GM21619 (cell line): ENCODE results near the gene PRKN.

Source experiments
- ATAC-seq: cut with Tn5 transposase; IDR thresholded peaks from one replicate; pipeline ENCODE4 v1.9.1; 2021; ENCODE audit not compliant: unreplicated experiment

PRKN gene

DNA sequence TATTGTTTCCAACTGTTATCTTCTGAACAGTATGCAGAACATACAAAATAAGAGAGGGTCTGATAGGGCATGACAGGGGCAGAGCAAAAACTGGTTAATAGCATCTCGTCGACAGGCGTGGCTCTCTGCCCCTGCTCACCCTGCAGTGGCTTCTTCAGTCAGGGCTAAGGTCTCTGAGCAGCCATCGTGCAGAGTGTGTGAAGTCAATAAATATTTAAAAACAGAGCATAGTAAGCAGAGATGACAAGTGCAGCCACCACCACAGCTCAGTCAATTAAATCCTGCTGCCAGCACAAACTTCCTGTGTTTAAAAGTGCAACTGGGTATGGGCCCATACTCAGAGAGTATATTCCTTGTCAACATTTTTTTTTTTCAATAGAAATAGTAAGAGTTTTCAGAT lies 1080.3 kb downstream of the PRKN start:
- ATAC-seq, result no peak

DNA sequence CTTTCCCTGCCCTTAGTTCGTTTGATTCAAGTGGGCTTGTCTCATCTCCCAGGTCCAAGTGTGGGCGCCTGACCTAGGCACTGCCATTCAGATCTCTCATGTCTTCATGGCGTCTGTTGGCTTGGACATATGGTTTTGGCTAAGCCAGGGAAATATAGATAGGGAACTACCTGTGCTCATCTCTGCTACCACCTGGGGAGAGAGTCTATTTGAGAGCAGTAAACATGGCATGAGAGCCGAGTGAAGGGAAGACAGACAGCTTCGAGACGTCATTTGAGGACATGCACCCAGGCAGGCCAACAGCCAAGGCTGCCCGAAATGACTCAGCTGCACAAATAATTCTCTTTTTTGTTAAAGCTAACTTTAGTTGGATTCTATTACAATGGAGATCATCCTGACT lies 1083.0 kb downstream of the PRKN start:
- ATAC-seq, result no peak

DNA sequence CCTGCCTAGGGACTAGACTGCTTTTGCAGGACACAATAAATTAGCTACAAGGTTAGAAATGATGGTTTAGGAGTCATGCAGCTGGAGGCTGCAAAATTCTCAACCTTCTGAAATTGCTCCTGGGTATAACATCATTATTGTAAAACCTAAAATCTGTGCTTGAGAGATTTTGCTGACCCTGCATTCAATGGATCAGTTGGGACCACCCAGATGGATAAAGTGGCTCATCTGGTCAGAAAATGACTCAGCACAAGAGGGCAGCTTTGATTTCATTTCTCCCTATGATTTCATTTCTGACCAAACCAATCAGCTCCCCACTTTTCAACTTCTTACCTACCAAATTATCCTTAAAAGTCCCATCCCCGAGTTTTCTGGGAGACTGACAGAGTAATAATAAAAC lies 1086.4 kb downstream of the PRKN start:
- no peak for ATAC-seq

DNA sequence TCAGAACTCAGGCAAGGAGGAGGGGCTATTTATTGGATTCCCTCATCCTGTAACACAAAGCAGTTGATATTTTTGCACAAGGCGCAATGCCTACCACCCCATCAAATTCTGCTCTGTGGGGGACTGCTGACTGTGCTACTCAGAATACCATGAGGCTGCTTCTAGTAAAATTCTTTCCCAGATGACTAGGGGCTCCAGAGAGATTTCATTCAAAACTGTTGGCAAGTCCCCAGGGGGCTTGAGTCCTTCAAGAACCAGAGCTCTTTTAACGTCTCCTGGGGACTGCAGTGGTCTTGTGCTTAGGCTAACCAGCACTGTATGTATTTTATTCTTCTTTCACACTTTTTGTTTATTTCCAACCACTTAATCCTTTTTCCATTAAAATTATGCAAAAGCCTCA lies 1087.8 kb downstream of the PRKN start:
- ATAC-seq, result no peak

DNA sequence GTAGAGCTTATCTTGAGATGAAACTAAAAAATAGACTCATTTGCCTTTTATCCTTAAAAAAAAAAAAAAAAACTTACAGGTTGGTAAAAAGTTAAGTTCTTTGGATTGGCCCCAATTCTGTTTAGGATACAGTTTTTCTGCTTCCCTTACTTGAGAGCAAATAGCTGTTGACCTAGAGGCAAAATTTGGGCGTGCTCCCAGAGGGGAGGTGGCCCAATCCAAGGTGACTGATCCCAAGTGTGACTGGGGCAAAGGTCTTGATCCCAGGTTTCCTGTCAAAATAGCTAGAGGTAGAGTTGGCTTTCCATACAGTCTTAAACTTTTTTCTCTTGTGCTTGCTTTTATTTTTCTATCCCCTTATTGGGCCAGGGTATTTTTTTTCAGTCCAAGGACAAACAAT lies 1089.9 kb downstream of the PRKN start:
- ATAC-seq, result no peak

DNA sequence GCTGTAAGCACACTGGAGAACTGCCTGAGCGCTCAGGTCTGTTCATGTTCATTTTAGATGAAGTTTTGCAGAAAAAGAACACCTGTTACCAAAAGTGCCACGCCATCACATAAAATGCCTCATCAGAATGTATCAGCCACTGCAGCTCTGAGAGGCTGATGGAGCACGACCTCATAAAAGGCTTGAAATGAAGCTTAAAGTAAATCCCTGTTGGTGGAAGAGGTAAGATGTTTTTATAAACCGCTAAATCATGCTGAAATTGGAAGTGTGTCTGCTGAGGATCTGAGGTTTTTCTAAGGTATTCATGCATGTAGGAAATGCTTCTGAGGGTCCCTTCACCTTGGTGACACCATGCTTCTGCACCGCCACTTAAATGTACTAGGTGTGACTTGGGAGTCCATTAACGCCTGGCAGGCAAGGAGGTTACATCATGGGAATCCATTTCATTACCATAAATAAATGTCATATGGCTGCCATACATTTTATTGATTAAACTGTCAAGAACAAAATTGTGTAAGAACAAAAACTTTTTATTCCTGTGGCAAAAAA lies 1090.6 kb downstream of the PRKN start:
- ATAC-seq, result no peak

DNA sequence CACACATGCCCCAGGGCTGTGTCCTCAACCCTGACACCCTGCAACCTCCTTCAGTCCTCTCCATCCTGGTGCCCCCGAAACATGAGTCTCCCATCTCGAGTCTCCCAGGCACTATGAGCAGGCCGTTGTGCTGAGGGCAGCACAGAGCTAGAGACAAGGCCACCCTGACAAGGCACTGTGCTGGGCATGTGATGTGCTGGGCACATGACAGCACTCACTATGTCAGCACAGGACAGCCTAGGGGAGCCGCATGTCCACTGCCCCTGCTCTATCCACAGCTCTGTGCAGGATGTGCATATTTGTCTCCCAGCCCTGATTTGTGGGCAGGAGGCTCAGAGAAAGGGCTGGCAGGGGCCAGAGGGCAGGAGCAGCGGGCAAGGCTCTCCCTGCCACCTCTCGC lies 1091.6 kb downstream of the PRKN start:
- no peak for ATAC-seq

DNA sequence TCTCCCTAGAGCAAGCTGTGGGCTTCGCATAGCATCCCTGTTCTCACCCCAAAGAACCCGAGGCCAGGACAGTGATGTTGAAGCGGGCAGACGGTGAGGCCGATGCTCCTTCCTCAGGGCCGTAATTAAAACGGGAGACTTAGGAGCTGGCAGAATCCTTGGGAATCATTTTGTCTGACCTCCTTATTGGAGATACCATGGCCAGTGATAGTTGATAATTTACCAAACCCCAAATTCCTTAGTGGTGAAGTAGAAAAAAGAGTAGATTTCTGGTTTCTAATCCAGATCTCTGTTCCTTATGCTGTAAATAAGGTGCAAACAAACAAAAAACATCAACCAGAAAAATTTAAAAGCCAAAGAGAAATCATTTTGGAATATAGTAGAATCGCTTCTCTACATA lies 1092.7 kb downstream of the PRKN start:
- no peak for ATAC-seq

DNA sequence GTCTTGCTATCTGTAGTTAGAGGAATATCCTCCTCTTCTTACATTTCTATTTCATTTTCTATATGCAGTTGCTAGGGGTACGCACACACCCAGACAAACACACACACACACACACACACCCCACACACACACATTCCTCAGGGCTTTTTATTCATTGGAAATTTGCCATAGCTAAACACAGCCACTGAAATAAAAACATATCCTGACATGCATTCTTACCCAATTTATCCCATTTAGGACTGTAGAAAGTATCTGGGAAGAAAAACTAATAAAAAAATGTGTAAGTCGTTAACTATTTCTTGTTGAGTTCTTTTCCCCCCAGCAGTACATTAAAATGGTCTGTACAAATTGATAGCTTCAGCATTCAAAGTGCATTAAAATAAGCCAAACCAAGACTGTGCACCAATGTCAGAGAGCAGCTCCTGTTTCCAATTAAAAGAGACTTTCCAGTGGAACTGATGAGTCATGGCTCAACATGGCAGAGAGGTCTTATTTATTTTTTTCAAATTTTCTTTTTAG lies 1095.8 kb downstream of the PRKN start:
- ATAC-seq, result no peak

DNA sequence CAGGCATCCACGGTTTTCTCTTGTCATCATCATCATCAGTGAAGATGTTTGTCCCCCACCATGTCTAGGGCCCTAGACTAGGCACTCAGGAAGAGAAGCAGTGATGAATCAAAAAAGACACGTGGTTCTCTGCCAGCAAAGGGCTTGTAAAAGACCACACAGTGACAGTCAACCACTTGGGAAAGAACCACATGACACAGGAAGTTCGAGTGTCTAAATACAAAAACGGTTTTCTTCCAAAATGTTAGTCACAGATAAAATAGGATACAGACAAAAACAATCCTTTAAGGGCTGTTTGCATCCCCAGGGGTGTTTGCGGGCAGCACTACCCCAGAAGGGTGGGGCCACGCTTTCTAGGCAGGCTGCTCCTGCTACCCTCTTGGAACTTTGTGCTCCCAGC lies 1096.9 kb downstream of the PRKN start:
- ATAC-seq, result no peak

DNA sequence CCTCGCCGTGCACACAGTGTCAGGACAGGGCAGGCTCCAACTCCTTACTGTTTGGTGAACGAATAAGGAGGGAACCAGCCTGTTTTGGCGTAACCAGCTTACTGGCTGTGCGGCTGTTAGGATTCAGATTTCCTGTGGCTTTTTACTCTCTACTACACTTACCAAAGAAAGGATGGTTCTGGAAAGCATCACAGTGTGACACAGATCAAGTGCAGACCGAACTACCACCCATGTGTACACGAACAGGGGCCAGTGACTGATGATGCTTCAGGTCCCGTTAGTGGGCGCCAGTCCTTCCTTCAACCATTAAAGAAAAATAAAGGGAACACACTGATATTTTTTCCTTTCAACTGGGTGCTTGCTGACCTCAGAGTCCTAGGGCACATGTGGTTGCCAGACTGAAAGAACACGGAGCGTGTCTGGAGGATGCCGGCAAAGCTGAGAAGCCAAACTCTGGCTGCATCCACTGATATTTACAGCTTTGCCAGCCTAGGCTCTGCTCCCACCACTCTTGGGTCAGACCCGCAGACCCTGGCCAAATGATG lies 1101.4 kb downstream of the PRKN start:
- ATAC-seq, result no peak

DNA sequence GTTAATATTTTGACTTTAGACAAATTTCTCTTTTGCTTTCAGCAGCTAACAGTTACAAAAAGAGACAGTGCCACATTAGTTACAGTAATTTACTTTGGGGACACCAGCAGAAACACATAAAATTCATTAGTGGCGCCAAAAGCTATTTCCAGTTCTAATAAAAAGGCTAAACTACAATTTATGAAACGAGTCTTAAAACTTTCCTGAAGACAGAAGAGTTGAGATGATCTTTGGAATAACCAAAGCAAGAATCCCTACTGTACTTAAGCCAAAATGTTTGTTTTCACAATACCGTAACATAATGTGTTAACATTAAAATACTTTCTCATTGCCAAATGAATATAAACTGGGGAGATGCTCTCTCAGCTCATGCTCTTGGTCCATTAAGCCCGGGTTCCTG lies 1103.5 kb downstream of the PRKN start:
- no peak for ATAC-seq

DNA sequence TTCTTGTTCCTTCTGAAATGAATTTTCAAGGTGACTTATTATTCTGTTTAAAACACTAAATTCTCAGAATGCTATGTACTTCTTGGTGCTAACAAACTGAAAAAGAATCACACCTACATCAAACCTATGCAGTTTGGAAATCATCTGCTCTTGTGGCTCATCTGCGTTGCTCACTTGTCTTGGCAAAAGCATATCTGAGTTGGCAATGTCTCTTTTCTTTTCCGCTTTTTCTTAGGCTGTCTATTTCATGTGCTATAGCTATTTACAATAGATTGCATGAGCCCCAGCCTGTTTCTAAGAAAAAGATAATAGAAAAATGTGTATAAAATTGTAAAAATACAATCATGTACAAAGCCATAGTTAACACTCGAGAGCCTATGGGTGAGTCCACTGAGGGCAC lies 1104.8 kb downstream of the PRKN start:
- no peak for ATAC-seq

DNA sequence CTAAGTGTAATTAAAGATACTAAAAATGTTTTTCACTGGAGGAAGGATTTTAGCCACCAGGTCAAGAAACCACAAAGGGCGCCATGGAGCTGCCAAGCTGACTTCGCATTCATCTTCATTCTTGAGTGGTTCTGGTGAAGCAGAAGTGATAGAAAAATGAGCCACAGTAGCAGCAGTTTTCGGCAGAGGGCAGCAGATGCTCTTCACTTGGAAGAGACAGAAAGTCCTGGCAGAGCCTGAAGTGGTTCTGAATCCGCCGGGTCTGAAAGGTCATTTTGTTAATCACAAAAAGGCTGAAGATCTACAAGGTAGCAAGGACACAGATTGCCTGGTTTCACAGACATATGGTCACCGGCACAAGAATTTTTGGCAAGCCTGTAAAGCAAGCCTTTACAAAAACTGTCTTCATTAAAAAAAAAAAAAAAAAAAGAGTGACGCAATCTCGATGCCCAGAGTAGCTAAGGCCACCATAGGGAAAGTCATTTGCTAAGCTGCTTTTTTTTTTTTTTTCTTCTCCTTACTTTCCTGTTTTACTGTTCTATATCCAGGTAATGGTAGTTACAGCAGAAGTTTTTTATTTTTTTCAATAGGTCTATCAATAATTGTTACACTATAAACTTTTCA lies 1108.6 kb downstream of the PRKN start:
- ATAC-seq, result no peak

DNA sequence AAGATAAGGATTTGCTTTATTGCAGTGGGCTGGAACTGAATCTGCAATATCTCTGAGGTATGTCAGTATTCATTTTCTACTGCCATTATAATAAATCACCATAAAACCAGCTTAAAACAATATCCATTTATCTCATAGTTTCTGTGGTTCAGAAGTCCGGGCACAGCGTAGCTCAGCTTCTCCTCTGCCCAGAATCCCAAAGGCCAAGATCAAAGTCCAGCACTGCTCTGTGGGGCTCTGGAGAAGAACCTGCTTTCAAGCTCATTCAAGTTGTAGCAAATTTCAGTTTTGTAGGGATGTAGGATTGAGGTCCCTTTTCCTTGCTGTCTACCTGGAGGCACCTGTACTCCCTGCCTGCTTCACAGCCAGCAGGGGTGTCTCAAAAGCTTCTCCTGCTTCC lies 1113.9 kb downstream of the PRKN start:
- ATAC-seq, result no peak

DNA sequence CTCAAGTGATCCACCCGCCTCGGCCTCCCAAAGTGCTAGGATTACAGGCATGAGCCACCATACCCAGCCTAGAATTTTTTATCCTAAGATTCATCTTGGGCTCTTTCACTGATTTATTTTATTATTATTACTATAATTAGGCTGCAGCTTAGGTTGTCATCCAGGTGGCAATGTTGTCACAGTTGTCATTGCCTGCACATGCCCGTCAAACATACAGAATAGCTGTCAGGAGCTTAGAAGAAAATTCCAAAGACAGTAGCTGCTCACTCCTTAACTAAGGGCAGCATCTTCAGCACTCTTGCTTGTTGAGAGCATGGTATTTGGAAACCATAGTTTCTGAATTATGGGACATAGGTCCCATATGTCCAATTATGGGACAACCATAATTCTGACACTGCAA lies 1118.8 kb downstream of the PRKN start:
- no peak for ATAC-seq

DNA sequence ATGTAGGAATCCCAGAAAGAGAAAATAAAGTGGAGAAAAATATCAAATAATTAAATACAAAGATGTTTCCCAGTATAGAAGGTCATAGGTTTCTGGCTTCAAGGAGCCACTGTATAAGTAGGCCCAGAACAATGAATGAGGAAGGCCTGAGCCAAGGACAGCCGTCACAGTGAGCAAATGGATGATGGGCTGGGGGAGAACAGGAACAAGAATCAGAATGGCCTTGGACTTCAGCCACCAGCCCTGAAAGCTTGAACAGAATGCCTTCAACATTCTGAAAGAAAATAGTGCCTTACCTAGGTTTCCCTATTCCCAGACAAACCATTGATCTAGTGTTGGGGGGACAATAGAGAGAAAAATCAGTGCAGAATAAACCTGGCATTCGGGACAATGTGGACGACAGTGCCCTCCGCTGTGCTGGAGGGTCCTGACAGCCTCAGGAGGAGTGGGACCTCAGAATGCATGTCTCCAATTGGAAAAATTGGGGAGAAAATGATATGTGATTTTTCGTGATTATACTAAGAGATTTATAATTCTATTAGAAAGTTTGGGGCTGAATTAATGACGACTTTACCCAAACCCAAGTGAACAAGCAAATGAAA lies 1119.8 kb downstream of the PRKN start:
- no peak for ATAC-seq

DNA sequence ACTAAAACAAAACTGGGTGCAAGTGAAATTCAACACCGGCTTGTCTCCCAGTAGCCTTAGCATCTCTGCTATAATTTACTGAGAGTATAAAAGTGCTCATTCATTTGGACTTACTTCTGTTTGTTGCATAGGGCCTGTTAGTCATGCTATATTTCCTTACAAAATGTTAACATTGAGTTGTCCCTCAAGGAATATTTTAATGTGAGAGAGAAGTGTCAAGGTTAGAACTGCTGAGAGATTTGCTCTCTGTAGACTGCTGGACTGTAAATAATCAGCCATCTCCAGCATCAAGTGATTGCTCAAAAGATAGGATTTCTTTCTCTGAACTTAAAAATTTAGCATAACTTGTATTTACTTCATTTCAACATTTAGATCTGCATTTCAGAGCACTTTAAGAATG lies 1125.2 kb downstream of the PRKN start:
- ATAC-seq, result no peak

DNA sequence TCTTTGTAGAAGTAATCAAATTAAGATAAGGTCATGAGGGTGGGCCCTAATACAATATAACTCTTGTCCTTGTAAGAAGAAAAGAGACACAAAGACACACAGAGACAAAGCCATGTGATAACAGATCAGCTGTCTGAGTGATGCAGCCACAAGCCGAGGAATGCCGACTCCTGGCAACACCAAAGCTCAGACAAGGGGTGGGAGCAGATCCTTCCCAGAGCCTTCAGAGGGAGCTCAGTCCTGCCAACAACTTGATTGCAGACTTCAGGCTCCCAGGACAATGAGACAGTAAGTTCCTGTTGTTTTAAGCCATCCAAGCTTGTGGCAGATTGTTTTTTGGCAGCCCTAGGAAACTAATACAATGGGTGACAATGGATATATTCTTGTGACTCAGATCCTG lies 1128.7 kb downstream of the PRKN start:
- no peak for ATAC-seq

DNA sequence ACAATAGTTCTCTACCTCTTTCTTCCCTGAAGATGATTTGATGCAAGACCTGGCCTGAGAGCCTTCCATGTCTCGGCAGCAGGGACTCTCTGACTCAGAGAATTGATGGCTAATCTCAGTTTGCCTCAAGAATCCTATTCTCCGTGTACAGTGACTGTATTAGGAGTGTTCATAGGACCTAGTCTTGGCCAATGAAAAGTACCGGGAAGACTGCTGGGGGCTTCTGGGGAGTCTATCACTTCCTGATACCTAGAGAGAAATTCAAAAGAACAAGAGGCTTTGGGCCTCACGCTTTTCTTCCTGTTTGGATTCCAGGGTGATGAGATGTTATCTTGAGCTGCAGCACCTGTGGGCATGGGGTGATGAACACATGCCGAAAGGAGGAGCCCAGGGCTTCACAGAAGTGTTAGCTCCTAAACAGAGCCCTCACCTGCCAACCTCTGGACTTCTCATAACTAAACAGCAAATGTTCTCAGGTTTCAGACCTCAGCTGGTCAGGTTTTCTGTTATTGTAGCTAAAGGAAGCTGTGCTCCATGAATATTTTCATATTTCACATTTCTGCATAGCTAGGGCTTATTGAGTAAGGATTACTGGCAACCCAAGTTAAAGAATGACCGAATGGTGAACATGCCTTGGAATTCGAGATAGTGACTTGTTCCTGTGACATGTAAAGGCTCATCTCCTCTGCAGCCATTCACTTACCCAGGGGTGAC lies 1130.6 kb downstream of the PRKN start:
- ATAC-seq, result no peak

DNA sequence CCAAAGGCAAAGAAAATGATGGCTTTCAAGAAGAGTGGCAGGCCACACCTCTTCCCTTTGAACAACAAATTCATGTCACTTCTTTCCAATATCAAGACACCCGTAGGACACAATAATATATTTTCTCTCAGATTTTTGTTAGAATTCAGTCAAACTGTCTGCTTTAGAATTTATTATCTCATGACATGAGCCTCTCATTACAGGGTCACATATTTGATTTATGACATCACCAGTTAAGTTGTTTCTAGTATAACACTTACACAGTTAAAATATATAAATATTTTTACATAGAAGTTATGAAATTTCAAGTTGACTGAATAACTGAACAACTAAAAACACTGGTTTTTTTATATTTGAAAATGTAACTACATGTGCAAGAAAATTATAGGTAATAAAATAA lies 1133.2 kb downstream of the PRKN start:
- no peak for ATAC-seq
